K562 (cell line): ENCODE results near the gene ZNF799. TPM values are rescaled to one million over a fixed set of nuclear protein-coding genes. Genes with fewer than 3 reads are reported as not detected.

Experiments used
- ARID2 ChIP-seq: fragments of 450-650 bp; IDR thresholded peaks from 2 replicates; pipeline ENCODE4 v1.6.1; 2017; ENCODE audit warnings: antibody characterized with exemption, mild to moderate bottlenecking
- CEBPZ ChIP-seq: fragments of 150-350 bp; IDR thresholded peaks from 2 replicates; pipeline ENCODE4 v1.6.1; 2014; ENCODE audit warnings: low read depth, mild to moderate bottlenecking, low read length, borderline replicate concordance
- ELF2 ChIP-seq: fragments of 250-450 bp; sonication (Bioruptor Pico); IDR thresholded peaks from 2 replicates; pipeline ENCODE4 v1.5.0; 2021; ENCODE audit warnings: mild to moderate bottlenecking
- HMG20B ChIP-seq: fragments of 250-450 bp; sonication (Bioruptor Pico); IDR thresholded peaks from 2 replicates; pipeline ENCODE4 v1.5.0; 2021; ENCODE audit warnings: mild to moderate bottlenecking
- HNRNPH1 ChIP-seq: fragments of 200-400 bp; formaldehyde crosslinking; optimal IDR thresholded peaks from 2 replicates; pipeline ENCODE3; 2017; ENCODE audit warnings: low read depth, mild to moderate bottlenecking, low read length, moderate library complexity
- MAZ ChIP-seq, 2 experiments: fragments of 450-650 bp in 1 of 2; sonication (generic) in 1 of 2; formaldehyde crosslinking; IDR thresholded peaks in 1 of 2; conservative IDR thresholded peaks in 1 of 2; 2 replicates each; pipeline versions ENCODE4 v1.4.0 to v1.5.0; 2020; ENCODE audit warnings: mild to moderate bottlenecking in 1 of 2, missing genetic modification reagents in 1 of 2
- NBN ChIP-seq: fragments of 450-650 bp; IDR thresholded peaks from 2 replicates; pipeline ENCODE4 v1.6.1; 2016; ENCODE audit warnings: low read depth, mild to moderate bottlenecking
- NCOA6 ChIP-seq: fragments of 450-650 bp; IDR thresholded peaks from 2 replicates; pipeline ENCODE4 v1.6.1; 2017; ENCODE audit warnings: mild to moderate bottlenecking
- RBFOX2 ChIP-seq: fragments of 200-400 bp; formaldehyde crosslinking; IDR thresholded peaks from 2 replicates; pipeline ENCODE4 v1.6.1; 2017; ENCODE audit warnings: low read depth, mild to moderate bottlenecking, low read length, moderate library complexity
- SFPQ ChIP-seq: fragments of 200-400 bp; formaldehyde crosslinking; IDR thresholded peaks from 2 replicates; pipeline ENCODE4 v1.6.1; 2017; ENCODE audit warnings: mild to moderate bottlenecking, low read depth, low read length, moderate library complexity
- TAF1 ChIP-seq: IDR thresholded peaks from 2 replicates; pipeline ENCODE4 v1.6.1; 2011; ENCODE audit warnings: mild to moderate bottlenecking, low read length, moderate library complexity; ENCODE audit not compliant: insufficient read depth, control insufficient read depth, severe bottlenecking; ENCODE audit errors: extremely low read depth
- ZFP91 ChIP-seq: sonication (generic); formaldehyde crosslinking; IDR thresholded peaks from 2 replicates; pipeline ENCODE4 v1.8.0; 2022; ENCODE audit warnings: mild to moderate bottlenecking, missing genetic modification reagents
- ZMIZ1 ChIP-seq, 2 experiments: fragments of 150-350 bp in 1 of 2; IDR thresholded peaks; 2 replicates each; pipeline ENCODE4 v1.6.1; 2012 to 2016; ENCODE audit warnings: low read depth in 2 of 2, low read length in 2 of 2, mild to moderate bottlenecking in 1 of 2, moderate library complexity in 1 of 2
- ZNF23 ChIP-seq: fragments of 250-450 bp; sonication (Bioruptor Pico); IDR thresholded peaks from 2 replicates; pipeline ENCODE4 v1.4.0; 2020; ENCODE audit warnings: mild to moderate bottlenecking
- polyA plus RNA-seq, 8 experiments: library from polyadenylated mRNA; depleted of rRNA in 4 of 8; stranded (reverse) in 5 of 8; unstranded in 3 of 8; fragments of >200 nt; fragmentation: Nextera tagmentation in 2 of 8; fragmentation: Illumina TruSeq in 1 of 8; extraction: Ambion mirVana in 2 of 8; extraction: Trizol in 1 of 8; gene quantifications; 2 replicates each; pipeline versions ENCODE4 v1.2.1 to v1.2.3, GENCODE V29; 2011 to 2014; ENCODE audit warnings: inconsistent platforms in 1 of 8, missing spikeins in 1 of 8
- total RNA-seq, 7 experiments: library from RNA; depleted of rRNA in 6 of 7; stranded (reverse); fragments of >200 nt in 6 of 7; fragmentation: Illumina TruSeq in 2 of 7; extraction: Trizol in 2 of 7; gene quantifications; 2 replicates each; pipeline versions ENCODE4 v1.2.1 to v1.2.3, GENCODE V29; 2011 to 2021; ENCODE audit warnings: low replicate concordance in 1 of 7

ZNF799 gene
- total and polyA plus RNA-seq, 9 of the 15 experiments (the other 6 are each of a cell fraction or from before 2014, with no cell fraction given), result 0.63 to 5.5 (median 2.9) TPM

GRCh38 chr19:12440541-12441316 lies 39.7 kb upstream of the ZNF799 start, which contains the start of gene ZNF443 (continued):
- TF ChIP-seq ARID2 (no peak), NBN (no peak), ZMIZ1 (IDR thresholded peaks at IDR 0.05; ENCODE audit: low read depth in 2 of 2, low read length in 2 of 2) (no peak), ZFP91 (no peak), NCOA6 (no peak), CEBPZ (peak; percentile 74), ELF2 (CRISPR knock-in tag) (no peak), HNRNPH1 (no peak), SFPQ (no peak), TAF1 (peak; percentile 46), ZNF23 (CRISPR knock-in tag) (no peak), HMG20B (CRISPR knock-in tag) (no peak), RBFOX2 (peak; percentile 76), MAZ (CRISPR knock-in tag; conservative IDR thresholded peaks at IDR 0.05 in 1 of 2, IDR thresholded peaks at IDR 0.05 in 1 of 2) (peak; percentile 38 to 59; a peak in 3 of 4 replicates)
